Measurements from ENCODE around the gene SEC24C. TPM values are rescaled to one million over a fixed set of nuclear protein-coding genes. Genes with fewer than 3 reads are reported as not detected.
"Not testable (repeated sequence)": the region's sequence is repeated elsewhere in the genome, so short reads cannot be mapped to it uniquely, and the experiment has no call there.

SEC24C gene
- total RNA-seq, 5 donors from 2014 or later (not counting 1 experiment from before 2014, with no cell fraction given), result 77.7 to 107 (median 92.2) TPM

DNA sequence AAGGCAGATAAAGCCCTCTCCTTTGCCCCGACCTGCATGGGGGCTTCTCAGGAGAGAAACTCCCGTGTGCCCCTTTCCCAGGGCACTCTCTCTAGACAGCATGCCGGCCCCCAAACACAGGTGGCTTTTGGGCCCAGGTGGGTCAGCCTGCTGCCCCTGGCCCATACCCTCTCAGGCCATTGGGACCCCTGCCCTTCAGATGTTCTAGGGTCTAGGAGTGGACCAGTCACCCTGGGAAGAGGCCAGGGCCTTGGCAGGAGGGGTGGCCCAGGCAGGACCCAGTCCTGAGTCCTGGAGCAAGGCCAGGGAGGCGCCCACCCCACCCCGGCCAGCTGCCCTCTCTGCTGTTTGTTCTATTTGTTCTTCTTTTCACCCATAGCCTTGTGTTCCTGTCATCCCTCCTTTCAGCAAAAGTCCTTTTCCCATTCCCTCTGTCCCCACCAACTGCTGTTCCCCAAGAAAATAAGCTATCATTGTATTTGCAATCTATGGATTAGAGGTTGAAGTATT lies 9.3 kb upstream of the SEC24C start:
- H3K9me3 Mint-ChIP-seq, result no peaks in the 10 kb centered on the region
- DNase-seq (no peak), ATAC-seq (replicated peaks in 1 of 4) (no peak)
- Histone ChIP-seq H3K9me3 (no peaks in the 10 kb centered on the region), H3K4me1 (ENCODE audit: control insufficient read depth in 1 of 2, extremely low read depth in 1 of 2, insufficient read depth in 2 of 2, low read length in 2 of 2) (peaks cover 4 to 26% of the 10 kb centered on the region in 2 experiments), H3K27me3 (replicated peaks in 1 of 2; ENCODE audit: control insufficient read depth in 2 of 2, extremely low read depth in 1 of 2, insufficient read depth in 2 of 2, low read length in 1 of 2) (no peaks in the 10 kb centered on the region), H3K4me3 (ENCODE audit: control insufficient read depth in 1 of 2, extremely low read depth in 1 of 2, low read length in 1 of 2) (no peak overlapping the region), H3K27ac (ENCODE audit: low read length) (no peak overlapping the region), H3K36me3 (ENCODE audit: control insufficient read depth in 2 of 2, extremely low read depth in 1 of 2, insufficient read depth in 1 of 2, low read length in 1 of 2) (peaks cover 11 to 22% of the 10 kb centered on the region in 2 donors)
- 62% methylated on average over 3 of the region's 5 CpGs for WGBS (ENCODE audit: insufficient coverage)
- CTCF ChIA-PET, result no interaction called here
- peaks cover 3% of the 10 kb centered on the region for H3K36me3 Mint-ChIP-seq
- H3K27ac Mint-ChIP-seq, result no peak overlapping the region
- no peaks in the 10 kb centered on the region for H3K27me3 Mint-ChIP-seq
- peaks cover 0 to 21% (median 20%) of the 10 kb centered on the region in 3 donors for H3K4me1 Mint-ChIP-seq
- H3K4me3 Mint-ChIP-seq, result no peak overlapping the region
- POLR2A ChIA-PET, result no interaction called here

DNA sequence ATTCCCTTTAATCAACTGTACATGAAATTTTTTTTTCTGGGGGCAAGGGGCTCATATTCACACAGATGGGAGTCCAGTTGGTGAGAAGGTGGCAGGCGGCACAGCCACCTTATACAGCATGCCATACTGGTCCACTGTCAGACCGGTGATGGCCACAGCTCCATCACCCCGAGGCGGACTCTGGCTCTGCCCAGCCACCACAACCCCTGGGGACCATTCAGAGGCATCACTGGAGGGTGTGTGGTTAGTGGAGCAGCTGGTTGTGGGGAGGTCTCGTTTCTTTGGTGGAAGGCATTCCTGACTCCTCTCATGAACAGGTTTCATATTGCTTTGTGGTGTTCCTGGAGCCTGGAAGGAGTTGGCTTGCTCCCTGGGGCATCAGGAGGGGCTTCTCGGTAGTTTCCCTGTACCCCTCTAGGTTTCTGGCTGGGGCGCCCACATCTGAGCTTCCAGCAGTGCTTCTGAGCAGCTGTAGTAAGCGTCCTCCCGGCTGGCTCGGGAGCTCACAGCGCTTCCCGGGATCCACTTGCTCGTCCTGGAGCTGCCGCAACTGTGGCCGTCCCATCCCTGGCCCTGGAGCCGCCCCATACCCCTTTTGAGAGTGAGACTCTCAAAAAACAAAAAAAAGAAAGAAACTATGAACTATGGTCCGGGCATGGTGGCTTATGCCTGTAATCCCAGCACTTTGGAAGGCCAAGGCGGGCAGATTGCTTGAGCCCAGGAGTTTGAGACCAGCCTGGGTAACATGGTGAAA lies 3.5 kb upstream of the SEC24C start:
- CTCF ChIA-PET; H3K27ac Mint-ChIP-seq; H3K36me3 ChIP-seq (ENCODE audit: control insufficient read depth in 2 of 2, extremely low read depth in 1 of 2, insufficient read depth in 1 of 2, low read length in 1 of 2); POLR2A ChIA-PET; H3K4me3 ChIP-seq (ENCODE audit: control insufficient read depth in 1 of 2, extremely low read depth in 1 of 2, low read length in 1 of 2); H3K4me3 Mint-ChIP-seq; H3K9me3 ChIP-seq; H3K36me3 Mint-ChIP-seq; H3K27ac ChIP-seq (ENCODE audit: low read length); H3K27me3 ChIP-seq (replicated peaks in 1 of 2; ENCODE audit: control insufficient read depth in 2 of 2, extremely low read depth in 1 of 2, insufficient read depth in 2 of 2, low read length in 1 of 2); H3K9me3 Mint-ChIP-seq; DNase-seq; H3K27me3 Mint-ChIP-seq; ATAC-seq (replicated peaks in 1 of 4): not testable (repeated sequence)
- peaks cover 11 to 21% of the 10 kb centered on the region in 2 experiments for H3K4me1 ChIP-seq (ENCODE audit: control insufficient read depth in 1 of 2, extremely low read depth in 1 of 2, insufficient read depth in 2 of 2, low read length in 2 of 2)
- peaks cover 22 to 28% (median 22%) of the 10 kb centered on the region in 3 donors for H3K4me1 Mint-ChIP-seq
- WGBS (ENCODE audit: insufficient coverage), result 99% methylated on average over 8 of the region's 18 CpGs

DNA sequence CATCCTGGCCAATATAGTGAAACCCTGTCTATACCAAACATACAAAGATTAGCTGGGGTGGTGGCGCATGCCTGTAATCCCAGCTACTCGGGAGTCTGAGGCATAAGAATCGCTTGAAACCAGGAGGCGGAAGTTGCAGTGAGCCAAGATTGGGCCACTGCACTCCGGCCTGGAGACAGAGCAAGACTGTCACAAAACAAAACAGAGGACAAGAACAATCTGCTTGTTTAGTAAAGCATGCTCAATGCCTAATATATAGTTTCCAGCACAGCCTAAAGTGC lies 1.8 kb upstream of the SEC24C start:
- Histone ChIP-seq H3K27me3 (replicated peaks in 1 of 2; ENCODE audit: control insufficient read depth in 2 of 2, extremely low read depth in 1 of 2, insufficient read depth in 2 of 2, low read length in 1 of 2) (no peaks in the 10 kb centered on the region), H3K27ac (ENCODE audit: low read length) (no peak overlapping the region), H3K9me3 (no peaks in the 10 kb centered on the region), H3K4me1 (ENCODE audit: control insufficient read depth in 1 of 2, extremely low read depth in 1 of 2, insufficient read depth in 2 of 2, low read length in 2 of 2) (peaks cover 13 to 25% of the 10 kb centered on the region in 2 experiments), H3K4me3 (ENCODE audit: control insufficient read depth in 1 of 2, extremely low read depth in 1 of 2, low read length in 1 of 2) (no peak overlapping the region), H3K36me3 (ENCODE audit: control insufficient read depth in 2 of 2, extremely low read depth in 1 of 2, insufficient read depth in 1 of 2, low read length in 1 of 2) (peaks cover 0 to 13% of the 10 kb centered on the region in 2 donors)
- 96% methylated on average over 3 of the region's 5 CpGs for WGBS (ENCODE audit: insufficient coverage)
- H3K27ac Mint-ChIP-seq, result no peak overlapping the region
- no peaks in the 10 kb centered on the region for H3K27me3 Mint-ChIP-seq
- POLR2A ChIA-PET, result interaction anchor here in 1 of 2 donors (1.7 kb wide), 1 partner anchor 12 kb away, joined by 14 read pairs; no protein-coding TSS in a partner anchor
- H3K9me3 Mint-ChIP-seq, result no peaks in the 10 kb centered on the region
- H3K4me1 Mint-ChIP-seq, result peaks cover 31 to 38% (median 34%) of the 10 kb centered on the region in 3 donors
- CTCF ChIA-PET, result no interaction called here
- H3K36me3 Mint-ChIP-seq, result peaks cover 11% of the 10 kb centered on the region
- H3K4me3 Mint-ChIP-seq, result peak overlapping the region in 2 of 3 donors; percentile 17 to 95
- no peak for DNase-seq
- no peak for ATAC-seq (replicated peaks in 1 of 4)

DNA sequence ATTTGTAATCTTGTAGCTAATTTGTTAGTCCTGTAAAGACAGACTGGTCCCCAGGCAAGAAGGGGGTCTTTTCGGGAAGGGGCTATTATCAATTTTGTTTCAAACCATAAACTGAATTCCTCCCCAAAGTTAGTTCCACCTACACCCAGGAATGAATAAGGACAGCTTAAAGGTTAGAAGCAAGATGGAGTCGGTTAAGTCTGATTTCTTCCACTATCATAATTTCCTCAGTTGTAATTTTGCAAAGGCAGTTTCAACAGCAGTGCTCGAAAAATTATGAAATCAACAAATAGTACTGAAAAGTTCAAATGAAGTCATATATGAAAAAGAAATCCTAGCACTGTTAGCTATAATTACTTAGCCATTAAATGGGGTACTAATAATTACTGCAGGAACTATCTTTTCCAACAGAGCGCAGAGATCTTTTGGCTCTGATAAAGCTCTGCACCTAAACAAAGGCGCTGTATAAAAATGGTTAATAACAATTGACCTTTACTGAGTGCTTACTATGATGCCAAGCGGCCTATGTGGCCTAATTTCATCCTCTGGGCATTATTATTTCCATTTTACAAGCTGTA lies 756 bp upstream of the SEC24C start:
- Mint-ChIP-seq H3K27ac (peak overlapping the region; percentile 100), H3K4me3 (peak overlapping the region; percentile 95 to 100 (median 100)), H3K27me3 (no peaks in the 10 kb centered on the region), H3K9me3 (no peaks in the 10 kb centered on the region), H3K4me1 (peaks cover 31 to 40% (median 34%) of the 10 kb centered on the region in 3 donors), H3K36me3 (peaks cover 11% of the 10 kb centered on the region)
- H3K36me3 ChIP-seq (ENCODE audit: control insufficient read depth in 2 of 2, extremely low read depth in 1 of 2, insufficient read depth in 1 of 2, low read length in 1 of 2), result peaks cover 0 to 19% of the 10 kb centered on the region in 2 donors
- H3K27me3 ChIP-seq (replicated peaks in 1 of 2; ENCODE audit: control insufficient read depth in 2 of 2, extremely low read depth in 1 of 2, insufficient read depth in 2 of 2, low read length in 1 of 2), result no peaks in the 10 kb centered on the region
- peak overlapping the region; percentile 89 for H3K27ac ChIP-seq (ENCODE audit: low read length)
- ChIA-PET POLR2A (interaction anchor here (0.6 to 1.7 kb wide), 10 partner anchors 10 to 648 kb away, joined by 3 to 14 read pairs (median 4); no protein-coding TSS in a partner anchor), CTCF (interaction anchor here in 1 of 2 donors (0.9 to 2.5 kb wide), 7 partner anchors 11 to 136 kb away, joined by 3 to 12 read pairs (median 4); no protein-coding TSS in a partner anchor)
- 0% methylated on average over 2 of the region's 6 CpGs for WGBS (ENCODE audit: insufficient coverage)
- H3K4me1 ChIP-seq (ENCODE audit: control insufficient read depth in 1 of 2, extremely low read depth in 1 of 2, insufficient read depth in 2 of 2, low read length in 2 of 2), result peaks cover 13 to 25% of the 10 kb centered on the region in 2 experiments
- no peaks in the 10 kb centered on the region for H3K9me3 ChIP-seq
- peak overlapping the region; percentile 85 to 100 for H3K4me3 ChIP-seq (ENCODE audit: control insufficient read depth in 1 of 2, extremely low read depth in 1 of 2, low read length in 1 of 2)
- ATAC-seq (replicated peaks in 1 of 4) (no peak), DNase-seq (no peak)

DNA sequence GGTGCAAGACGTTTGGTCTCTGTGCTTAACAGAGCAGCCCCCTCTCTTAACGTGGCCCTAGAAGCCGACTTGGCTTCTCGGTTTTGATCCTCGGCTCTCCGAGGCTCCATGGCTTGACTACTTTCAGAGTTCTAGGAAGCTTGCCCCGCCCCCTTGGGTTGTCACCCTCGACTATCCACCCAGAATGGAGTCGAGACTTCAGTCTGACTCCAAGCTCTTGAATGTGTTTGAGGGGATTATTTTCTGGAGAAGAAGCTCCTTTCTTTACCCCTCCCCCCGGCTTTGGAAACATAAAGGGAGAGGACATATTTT lies 448 bp downstream of the SEC24C start:
- H3K27ac Mint-ChIP-seq, result peak overlapping the region; percentile 100
- peaks cover 15 to 37% of the 10 kb centered on the region in 2 experiments for H3K4me1 ChIP-seq (ENCODE audit: control insufficient read depth in 1 of 2, extremely low read depth in 1 of 2, insufficient read depth in 2 of 2, low read length in 2 of 2)
- H3K4me1 Mint-ChIP-seq, result peaks cover 38 to 47% (median 43%) of the 10 kb centered on the region in 3 donors
- ATAC-seq (replicated peaks in 1 of 4) (peak; percentile 14 to 26 (median 18)), DNase-seq (peak in 27 of 35 experiments; percentile 28 to 62 (median 45))
- H3K9me3 ChIP-seq, result no peaks in the 10 kb centered on the region
- H3K4me3 Mint-ChIP-seq, result peak overlapping the region; percentile 95 to 100 (median 100)
- peak overlapping the region; percentile 85 to 100 for H3K4me3 ChIP-seq (ENCODE audit: control insufficient read depth in 1 of 2, extremely low read depth in 1 of 2, low read length in 1 of 2)
- POLR2A ChIA-PET, result interaction anchor here (0.6 to 1.6 kb wide), 8 partner anchors 11 to 1466 kb away, joined by 3 to 8 read pairs (median 3); partner anchors contain the start of gene VDAC2 (in 1 of the 2)
- peaks cover 17% of the 10 kb centered on the region for H3K36me3 Mint-ChIP-seq
- CTCF ChIA-PET, result interaction anchor here in 1 of 2 donors (1.0 to 2.5 kb wide), 3 partner anchors 14 to 135 kb away, joined by 5 to 12 read pairs (median 6); a partner anchor contains a TSS
- H3K36me3 ChIP-seq (ENCODE audit: control insufficient read depth in 2 of 2, extremely low read depth in 1 of 2, insufficient read depth in 1 of 2, low read length in 1 of 2), result peaks cover 4 to 26% of the 10 kb centered on the region in 2 donors
- H3K27ac ChIP-seq (ENCODE audit: low read length), result peak overlapping the region; percentile 89
- no peaks in the 10 kb centered on the region for H3K27me3 ChIP-seq (replicated peaks in 1 of 2; ENCODE audit: control insufficient read depth in 2 of 2, extremely low read depth in 1 of 2, insufficient read depth in 2 of 2, low read length in 1 of 2)
- WGBS (ENCODE audit: insufficient coverage), result 0% methylated on average over 1 of the region's 10 CpGs
- H3K27me3 Mint-ChIP-seq, result no peaks in the 10 kb centered on the region
- no peaks in the 10 kb centered on the region for H3K9me3 Mint-ChIP-seq

DNA sequence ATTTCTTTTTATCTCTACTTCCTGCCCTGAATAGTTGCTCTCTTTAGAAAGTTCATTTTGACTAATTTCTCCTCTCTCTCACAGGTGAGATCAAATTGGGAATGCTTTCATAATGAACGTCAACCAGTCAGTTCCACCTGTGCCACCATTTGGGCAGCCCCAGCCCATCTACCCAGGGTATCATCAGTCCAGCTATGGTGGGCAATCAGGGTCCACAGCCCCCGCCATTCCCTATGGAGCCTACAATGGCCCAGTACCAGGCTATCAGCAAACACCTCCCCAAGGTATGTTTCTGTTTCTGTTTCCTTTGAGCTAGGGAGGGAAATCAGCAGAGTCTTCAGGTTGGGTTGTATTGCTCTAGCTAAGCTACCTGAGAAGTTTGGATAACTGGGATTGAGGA lies 2.5 kb downstream of the SEC24C start:
- Histone ChIP-seq H3K4me3 (ENCODE audit: control insufficient read depth in 1 of 2, extremely low read depth in 1 of 2, low read length in 1 of 2) (no peak overlapping the region), H3K36me3 (ENCODE audit: control insufficient read depth in 2 of 2, extremely low read depth in 1 of 2, insufficient read depth in 1 of 2, low read length in 1 of 2) (peaks cover 4 to 44% of the 10 kb centered on the region in 2 donors), H3K27me3 (replicated peaks in 1 of 2; ENCODE audit: control insufficient read depth in 2 of 2, extremely low read depth in 1 of 2, insufficient read depth in 2 of 2, low read length in 1 of 2) (no peaks in the 10 kb centered on the region), H3K9me3 (no peaks in the 10 kb centered on the region), H3K27ac (ENCODE audit: low read length) (no peak overlapping the region), H3K4me1 (ENCODE audit: control insufficient read depth in 1 of 2, extremely low read depth in 1 of 2, insufficient read depth in 2 of 2, low read length in 2 of 2) (peaks cover 15 to 39% of the 10 kb centered on the region in 2 experiments)
- Mint-ChIP-seq H3K27ac (no peak overlapping the region), H3K4me1 (peaks cover 54 to 64% (median 59%) of the 10 kb centered on the region in 3 donors), H3K27me3 (no peaks in the 10 kb centered on the region), H3K4me3 (peak overlapping the region; percentile 43 to 95 (median 68)), H3K9me3 (no peaks in the 10 kb centered on the region), H3K36me3 (peaks cover 32% of the 10 kb centered on the region)
- DNase-seq (no peak), ATAC-seq (replicated peaks in 1 of 4) (no peak)
- CTCF ChIA-PET, result interaction anchor here in 1 of 2 donors (0.7 to 0.8 kb wide), 2 partner anchors 13 to 123 kb away, joined by 4 to 5 read pairs; no protein-coding TSS in a partner anchor
- no CpG with 5 or more reads among the region's 2 CpGs for WGBS (ENCODE audit: insufficient coverage)
- POLR2A ChIA-PET, result interaction anchor here (0.5 to 1.3 kb wide), 3 partner anchors 9 to 17 kb away, joined by 3 to 6 read pairs (median 3); no protein-coding TSS in a partner anchor
